Measurements from ENCODE around the gene GRK2.
"Not testable (repeated sequence)": the region's sequence is repeated elsewhere in the genome, so short reads cannot be mapped to it uniquely, and the experiment has no call there.

GRK2 gene

GRCh38 chr11:67315325-67315909 lies 49.1 kb downstream of the GRK2 start:
- no peak for TF ChIP-seq CTCF (IDR thresholded peaks at IDR 0.05; ENCODE audit: extremely low read depth, insufficient read depth, missing control alignments)
- in situ Hi-C loops (cut with MboI; ENCODE audit: low pct_unique_long_range_greater_than_20kb, low sequenced_read_pairs, unreplicated experiment), result loop anchor here (5.0 kb wide), 1 partner anchor 53 kb away; no protein-coding TSS in a partner anchor
- DNase-seq (ENCODE audit: low spot score), result no peak

- in situ Hi-C loops (cut with MboI; ENCODE audit: low pct_unique_long_range_greater_than_20kb, low sequenced_read_pairs, unreplicated experiment), result loop anchor here (5.0 kb wide), 1 partner anchor 55 kb away; no protein-coding TSS in a partner anchor
- DNase-seq (ENCODE audit: low spot score), result no peak
- no peak for TF ChIP-seq CTCF (IDR thresholded peaks at IDR 0.05; ENCODE audit: extremely low read depth, insufficient read depth, missing control alignments)
Observed at GRCh38 chr11:67316882-67317204, 50.6 kb downstream of the GRK2 start.

GRCh38 chr11:67317205-67317887 lies 51.1 kb downstream of the GRK2 start:
- in situ Hi-C loops (cut with MboI; ENCODE audit: low pct_unique_long_range_greater_than_20kb, low sequenced_read_pairs, unreplicated experiment), result loop anchor here (5.0 kb wide), 1 partner anchor 55 kb away; no protein-coding TSS in a partner anchor
- peak; percentile 92 for TF ChIP-seq CTCF (IDR thresholded peaks at IDR 0.05; ENCODE audit: extremely low read depth, insufficient read depth, missing control alignments)
- peak; percentile 100 for DNase-seq (ENCODE audit: low spot score)

GRCh38 chr11:67317888-67318555 lies 51.7 kb downstream of the GRK2 start:
- in situ Hi-C loops (cut with MboI; ENCODE audit: low pct_unique_long_range_greater_than_20kb, low sequenced_read_pairs, unreplicated experiment), result loop anchor here (5.0 kb wide), 1 partner anchor 56 kb away; no protein-coding TSS in a partner anchor
- no peak for DNase-seq (ENCODE audit: low spot score)
- TF ChIP-seq CTCF (IDR thresholded peaks at IDR 0.05; ENCODE audit: extremely low read depth, insufficient read depth, missing control alignments), result no peak

- in situ Hi-C loops (cut with MboI; ENCODE audit: low pct_unique_long_range_greater_than_20kb, low sequenced_read_pairs, unreplicated experiment), result loop anchor here (5.0 kb wide), 1 partner anchor 57 kb away; no protein-coding TSS in a partner anchor
- DNase-seq (ENCODE audit: low spot score), result not testable (repeated sequence)
Observed at GRCh38 chr11:67318876-67319275, 52.6 kb downstream of the GRK2 start.

GRCh38 chr11:67320011-67320410 lies 53.7 kb downstream of the GRK2 start:
- in situ Hi-C loops (cut with MboI; ENCODE audit: low pct_unique_long_range_greater_than_20kb, low sequenced_read_pairs, unreplicated experiment), result no loop called here

More at GRCh38 chr11:67320011-67320410, 53.7 kb downstream of the GRK2 start:
- DNase-seq (ENCODE audit: low spot score), result peak; percentile 2
- TF ChIP-seq CTCF (IDR thresholded peaks at IDR 0.05; ENCODE audit: extremely low read depth, insufficient read depth, missing control alignments), result no peak

Data from GM13977 (cell line).